Lower leg skin (tissue), 4 donors: ENCODE data around the gene SELE. TPM values are rescaled to one million over a fixed set of nuclear protein-coding genes. Genes with fewer than 3 reads are reported as not detected.

ENCODE experiments used
- DNase-seq, 2 donors: peaks; one replicate each; pipeline ENCODE4 v3.0.0-alpha.2; 2019; ENCODE audit warnings: low spot score in 2 of 2
- H3K4me3 ChIP-seq: fragments of 200-600 bp; sonication (generic); 2 replicates; pipeline ENCODE4 v1.5.1; 2017; ENCODE audit warnings: mild to moderate bottlenecking, low read depth; ENCODE audit not compliant: poor library complexity, severe bottlenecking
- POLR2A ChIP-seq, 2 donors: fragments of 450-650 bp; IDR thresholded peaks; one replicate each; pipeline ENCODE4 v1.6.1; 2016 to 2017; ENCODE audit warnings: antibody characterized with exemption in 2 of 2, mild to moderate bottlenecking in 1 of 2, moderate library complexity in 1 of 2
- WGBS, 2 donors: methylation state at CpG; one replicate each; pipeline ENCODE4 v1.1.5; 2018; 5-methylcytosine and 5-hydroxymethylcytosine counted together
- intact Hi-C: fragments of 100-400 bp; cut with DNase I; formaldehyde crosslinking; loops from one replicate; pipeline ENCODE4 v1.15.0; 2023; ENCODE audit warnings: low total_unique reads
- total RNA-seq, 4 donors: library from RNA; depleted of rRNA; stranded (reverse); fragments of >200 nt; gene quantifications; one replicate each; pipeline ENCODE4 v1.1.0, GENCODE V29; 2016
- TF ChIP-seq, protein P1 (sequence below), 3 donors: fragments of 450-650 bp; IDR thresholded peaks; one replicate each; pipeline ENCODE4 v1.5.1; 2016; ENCODE audit warnings: antibody characterized with exemption in 3 of 3, mild to moderate bottlenecking in 3 of 3, moderate library complexity in 2 of 3

The SELE gene
- total RNA-seq, 4 donors from 2014 or later: 0.21 to 2.6 TPM; not detected in 2

DNA sequence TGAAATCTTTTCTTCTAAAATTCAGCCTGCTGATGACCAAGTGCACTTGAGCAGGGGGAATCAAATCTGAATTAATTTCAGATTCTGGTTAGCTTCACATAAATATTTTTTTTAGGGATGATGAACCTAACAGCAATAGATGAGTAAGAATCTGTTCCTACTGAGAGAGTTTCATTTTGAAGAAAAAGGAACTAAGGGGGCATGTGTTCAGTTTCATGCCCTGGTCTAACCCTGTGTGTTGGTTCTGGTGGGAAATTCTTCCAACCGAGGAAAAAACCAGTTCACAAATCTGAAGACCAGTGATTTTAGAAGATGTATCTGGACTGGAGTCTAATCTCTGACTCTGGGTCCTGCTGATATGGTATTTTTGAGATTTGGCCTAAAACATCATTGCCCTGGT lies 36.1 kb downstream of the SELE start:
- H3K4me3 ChIP-seq: no peak overlapping the region
- intact Hi-C loops: no loop called here
- no peak for DNase-seq
- 72 to 86% methylated on average over 1 of the region's 1 CpG for WGBS, 2 donors
- TF ChIP-seq, protein P1, sequence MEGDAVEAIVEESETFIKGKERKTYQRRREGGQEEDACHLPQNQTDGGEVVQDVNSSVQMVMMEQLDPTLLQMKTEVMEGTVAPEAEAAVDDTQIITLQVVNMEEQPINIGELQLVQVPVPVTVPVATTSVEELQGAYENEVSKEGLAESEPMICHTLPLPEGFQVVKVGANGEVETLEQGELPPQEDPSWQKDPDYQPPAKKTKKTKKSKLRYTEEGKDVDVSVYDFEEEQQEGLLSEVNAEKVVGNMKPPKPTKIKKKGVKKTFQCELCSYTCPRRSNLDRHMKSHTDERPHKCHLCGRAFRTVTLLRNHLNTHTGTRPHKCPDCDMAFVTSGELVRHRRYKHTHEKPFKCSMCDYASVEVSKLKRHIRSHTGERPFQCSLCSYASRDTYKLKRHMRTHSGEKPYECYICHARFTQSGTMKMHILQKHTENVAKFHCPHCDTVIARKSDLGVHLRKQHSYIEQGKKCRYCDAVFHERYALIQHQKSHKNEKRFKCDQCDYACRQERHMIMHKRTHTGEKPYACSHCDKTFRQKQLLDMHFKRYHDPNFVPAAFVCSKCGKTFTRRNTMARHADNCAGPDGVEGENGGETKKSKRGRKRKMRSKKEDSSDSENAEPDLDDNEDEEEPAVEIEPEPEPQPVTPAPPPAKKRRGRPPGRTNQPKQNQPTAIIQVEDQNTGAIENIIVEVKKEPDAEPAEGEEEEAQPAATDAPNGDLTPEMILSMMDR (IDR thresholded peaks at IDR 0.05): no peak
- TF ChIP-seq POLR2A (IDR thresholded peaks at IDR 0.05): no peak

DNA sequence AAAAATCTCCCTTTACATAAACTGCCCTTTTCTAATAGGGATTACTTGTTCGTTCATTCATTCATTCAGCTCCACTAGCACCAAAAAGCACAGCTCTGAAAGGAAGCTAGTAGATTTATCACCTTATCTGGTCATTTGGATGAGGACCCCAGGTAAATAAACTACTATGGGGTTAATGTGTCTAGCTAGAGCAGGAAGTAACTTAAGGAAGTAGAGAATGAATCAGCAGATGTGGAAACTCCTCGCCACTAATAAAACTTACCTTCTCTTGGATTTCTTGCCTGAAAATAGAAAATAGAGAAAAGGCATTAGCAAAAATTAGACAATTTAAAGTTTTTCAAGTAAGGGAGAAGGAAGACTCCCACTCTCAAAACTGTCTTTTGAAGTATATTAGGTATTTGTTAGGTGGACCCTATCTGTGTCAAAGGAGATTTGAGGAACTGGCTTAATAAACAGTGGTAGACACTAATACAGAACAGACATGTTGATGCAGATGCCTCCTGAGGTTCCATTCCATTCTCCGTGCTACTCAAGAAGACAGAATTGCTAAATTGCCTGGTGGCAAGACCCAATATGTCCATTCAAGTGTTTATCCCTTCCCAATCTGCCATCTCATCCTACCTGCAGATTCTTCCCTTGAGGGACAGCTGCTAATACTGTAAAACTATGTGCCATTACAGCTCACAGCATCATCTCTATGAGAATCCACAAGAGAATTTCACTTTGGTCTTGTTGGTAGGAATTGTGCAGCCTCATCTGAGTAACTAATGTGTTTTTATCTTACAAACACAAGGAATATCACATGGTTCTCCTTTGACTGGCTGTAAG lies 37.4 kb downstream of the SELE start:
- intact Hi-C loops: no loop called here

DNA sequence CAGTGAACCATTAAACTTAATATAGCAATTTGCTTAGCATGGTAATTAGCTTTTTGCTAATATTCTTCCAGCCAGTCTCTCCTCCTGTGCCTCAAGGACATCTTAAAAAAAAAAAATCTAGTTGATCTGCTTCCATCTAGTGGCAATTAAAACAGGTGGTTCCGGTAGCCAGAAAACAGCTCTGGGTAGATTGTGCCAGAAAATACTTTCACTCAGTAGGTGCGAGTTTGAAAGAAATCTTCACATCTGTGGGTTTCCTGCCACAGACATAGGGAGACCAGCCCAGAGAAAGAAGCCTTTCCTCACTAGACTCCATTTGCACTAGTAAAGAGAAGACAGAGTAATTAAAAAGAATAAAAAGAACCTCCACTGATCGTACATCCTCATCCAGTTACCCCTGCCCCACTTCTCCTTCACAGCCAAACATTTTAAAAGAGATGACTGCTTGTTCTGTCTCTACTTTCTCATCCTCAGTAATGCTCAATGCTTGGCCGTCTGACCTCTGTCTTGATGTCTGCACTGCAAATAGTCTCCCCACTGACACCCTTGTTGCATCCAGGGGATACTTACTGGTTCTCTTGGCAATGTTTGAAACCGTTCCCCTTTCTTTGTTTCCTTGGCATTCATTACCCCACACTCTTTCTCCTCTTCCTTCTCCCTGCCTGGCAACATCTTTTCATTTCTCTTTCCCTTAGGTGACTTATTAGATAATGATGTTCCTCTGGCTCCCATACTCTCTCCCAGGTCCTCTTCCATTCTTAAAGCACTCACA lies 39.4 kb downstream of the SELE start:
- H3K4me3 ChIP-seq: no peak overlapping the region
- WGBS, 2 donors: 37 to 53% methylated on average over 5 of the region's 5 CpGs
- no peak for DNase-seq
- intact Hi-C loops: no loop called here
- TF ChIP-seq POLR2A (IDR thresholded peaks at IDR 0.05): no peak
- TF ChIP-seq, protein P1 (IDR thresholded peaks at IDR 0.05): no peak

More for the DNA sequence above, 37.4 kb downstream of the SELE start:
- 44 to 58% methylated on average over 3 of the region's 3 CpGs for WGBS, 2 donors
- DNase-seq: no peak
- no peak overlapping the region for H3K4me3 ChIP-seq
- no peak for TF ChIP-seq POLR2A (IDR thresholded peaks at IDR 0.05)
- TF ChIP-seq, protein P1 (IDR thresholded peaks at IDR 0.05): no peak

DNA sequence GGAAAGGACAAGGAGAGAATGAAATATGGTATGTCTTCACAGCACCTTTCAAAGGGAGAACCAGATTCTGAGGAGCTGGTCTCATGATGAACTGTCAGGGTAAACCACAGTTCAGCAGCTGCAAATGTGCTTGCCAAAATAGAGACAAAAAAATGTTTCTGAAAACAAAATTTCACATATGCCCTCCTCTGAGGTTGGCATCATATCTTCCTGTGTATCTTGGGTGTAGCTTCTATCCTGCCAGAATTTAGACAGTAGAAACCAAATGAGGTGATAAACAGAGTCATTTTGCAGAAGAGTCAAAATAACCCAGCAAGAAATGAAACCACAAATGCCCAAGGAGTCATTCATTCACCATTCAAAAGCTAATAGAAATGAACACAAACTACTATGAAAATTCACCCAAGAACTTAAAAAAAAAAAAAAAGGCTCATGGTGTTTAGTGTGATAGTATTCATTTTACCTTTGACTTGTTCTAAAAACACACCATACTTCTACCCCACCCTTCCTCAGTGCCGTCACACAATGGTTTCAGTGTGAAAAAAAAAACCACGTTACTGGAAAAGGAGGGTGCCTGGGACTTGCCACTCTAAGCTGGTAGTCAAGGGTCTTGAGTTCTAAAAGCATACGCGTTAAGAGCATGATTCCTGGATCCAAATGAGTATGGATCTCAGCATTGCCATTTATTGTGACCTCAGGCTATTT lies 41.0 kb downstream of the SELE start:
- intact Hi-C loops: no loop called here
- no peak overlapping the region for H3K4me3 ChIP-seq
- DNase-seq: no peak
- TF ChIP-seq, protein P1 (IDR thresholded peaks at IDR 0.05): no peak
- TF ChIP-seq POLR2A (IDR thresholded peaks at IDR 0.05): no peak
- WGBS, 2 donors: 89 to 92% methylated on average over 4 of the region's 4 CpGs

DNA sequence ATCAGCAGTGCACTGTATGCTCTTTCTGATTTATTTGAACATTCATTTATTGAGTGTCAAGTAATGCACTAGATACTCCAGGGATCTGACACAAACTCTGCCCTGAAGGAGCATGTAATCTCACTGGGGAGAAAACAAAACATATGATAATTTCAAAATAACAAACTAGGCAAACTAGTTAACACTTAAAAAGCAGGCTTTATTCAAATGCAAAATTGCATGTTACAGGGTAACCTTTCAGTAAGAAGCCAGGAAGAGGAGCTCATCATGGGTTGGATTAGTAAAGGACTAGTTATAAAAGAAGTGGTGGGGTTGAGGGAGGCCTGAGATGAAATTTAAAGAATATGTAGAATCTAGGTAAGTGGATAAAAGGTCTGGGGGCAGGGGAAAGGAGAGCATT lies 43.4 kb downstream of the SELE start:
- no peak for DNase-seq
- intact Hi-C loops: no loop called here
- H3K4me3 ChIP-seq: no peak overlapping the region
- TF ChIP-seq, protein P1 (IDR thresholded peaks at IDR 0.05): no peak
- TF ChIP-seq POLR2A (IDR thresholded peaks at IDR 0.05): no peak
